ENCODE measurements around the gene UBASH3B.

UBASH3B gene

GRCh38 chr11:122707901-122708300 lies 52.4 kb downstream of the UBASH3B start:
- no peak for DNase-seq (ENCODE audit: low read depth)
- in situ Hi-C loops (cut with HindIII; ENCODE audit: low sequenced_read_pairs) = no loop called here
- no peak for TF ChIP-seq CTCF (IDR thresholded peaks at IDR 0.05; ENCODE audit: low read depth, low read length, missing control alignments)
- H3K4me3 ChIP-seq (ENCODE audit: low read depth, low read length) = no peak overlapping the region

GRCh38 chr11:122709039-122709760 lies 53.7 kb downstream of the UBASH3B start:
- H3K4me3 ChIP-seq (ENCODE audit: low read depth, low read length) = no peak overlapping the region
- no peak for DNase-seq (ENCODE audit: low read depth)
- no peak for TF ChIP-seq CTCF (IDR thresholded peaks at IDR 0.05; ENCODE audit: low read depth, low read length, missing control alignments)
- in situ Hi-C loops (cut with HindIII; ENCODE audit: low sequenced_read_pairs) = no loop called here

GRCh38 chr11:122711362-122711761 lies 55.8 kb downstream of the UBASH3B start:
- H3K4me3 ChIP-seq (ENCODE audit: low read depth, low read length) = no peak overlapping the region
- DNase-seq (ENCODE audit: low read depth) = no peak
- in situ Hi-C loops (cut with HindIII; ENCODE audit: low sequenced_read_pairs) = no loop called here
- no peak for TF ChIP-seq CTCF (IDR thresholded peaks at IDR 0.05; ENCODE audit: low read depth, low read length, missing control alignments)

- H3K4me3 ChIP-seq (ENCODE audit: low read depth, low read length) = no peak overlapping the region
- no peak for TF ChIP-seq CTCF (IDR thresholded peaks at IDR 0.05; ENCODE audit: low read depth, low read length, missing control alignments)
- in situ Hi-C loops (cut with HindIII; ENCODE audit: low sequenced_read_pairs) = no loop called here
- no peak for DNase-seq (ENCODE audit: low read depth)
Observed at GRCh38 chr11:122711831-122712381, 56.4 kb downstream of the UBASH3B start.

- no peak overlapping the region for H3K4me3 ChIP-seq (ENCODE audit: low read depth, low read length)
- no peak for TF ChIP-seq CTCF (IDR thresholded peaks at IDR 0.05; ENCODE audit: low read depth, low read length, missing control alignments)
- DNase-seq (ENCODE audit: low read depth) = no peak
- in situ Hi-C loops (cut with HindIII; ENCODE audit: low sequenced_read_pairs) = no loop called here
Observed at GRCh38 chr11:122714004-122714403, 58.5 kb downstream of the UBASH3B start.

GRCh38 chr11:122714484-122714883 lies 59.0 kb downstream of the UBASH3B start:
- in situ Hi-C loops (cut with HindIII; ENCODE audit: low sequenced_read_pairs) = no loop called here

More at GRCh38 chr11:122714484-122714883, 59.0 kb downstream of the UBASH3B start:
- no peak overlapping the region for H3K4me3 ChIP-seq (ENCODE audit: low read depth, low read length)
- TF ChIP-seq CTCF (IDR thresholded peaks at IDR 0.05; ENCODE audit: low read depth, low read length, missing control alignments) = no peak
- no peak for DNase-seq (ENCODE audit: low read depth)
